Stimulated activated CD8-positive, alpha-beta memory T cell treated with anti-CD3 and anti-CD28 coated beads, Interleukin-12 subunit alpha, Interleukin-12 subunit beta, amount 100 ng/mL, for 24 hours (primary cell): Measurements from ENCODE around the gene KIRREL3.
"Not testable (repeated sequence)": the region's sequence is repeated elsewhere in the genome, so short reads cannot be mapped to it uniquely, and the experiment has no call there.

ENCODE experiments used
- DNase-seq: peaks from one replicate; pipeline ENCODE4 v3.0.0-alpha.2; 2020; ENCODE audit errors: extremely low read depth

The KIRREL3 gene

GRCh38 chr11:126383339-126384335 is 616.9 kb downstream of the KIRREL3 start:
- DNase-seq: no peak

GRCh38 chr11:126382641-126383040 is 617.9 kb downstream of the KIRREL3 start:
- DNase-seq: not testable (repeated sequence)

- DNase-seq: not testable (repeated sequence)
These were observed 618.6 kb downstream of the KIRREL3 start for GRCh38 chr11:126381960-126382359.

- DNase-seq: no peak
These were observed 619.7 kb downstream of the KIRREL3 start for GRCh38 chr11:126380909-126381308.

- no peak for DNase-seq
These were observed 621.8 kb downstream of the KIRREL3 start for GRCh38 chr11:126378763-126379162.

GRCh38 chr11:126375726-126376125 is 624.8 kb downstream of the KIRREL3 start:
- no peak for DNase-seq

GRCh38 chr11:126374562-126375300 is 625.8 kb downstream of the KIRREL3 start:
- DNase-seq: not testable (repeated sequence)

- not testable (repeated sequence) for DNase-seq
These were observed 627.0 kb downstream of the KIRREL3 start for GRCh38 chr11:126373389-126374066.
